T47D (cell line): ENCODE data around the gene NYNRIN.
"Not testable (repeated sequence)": the region's sequence is repeated elsewhere in the genome, so short reads cannot be mapped to it uniquely, and the experiment has no call there.

Source experiments
- DNase-seq, 2 experiments: peaks; one replicate each; pipeline versions ENCODE4 v3.0.0 to v3.0.0-alpha.2; 2011 to 2012; ENCODE audit warnings: low read depth in 1 of 2, low spot score in 1 of 2
- JUND ChIP-seq: IDR thresholded peaks from 2 replicates; pipeline ENCODE4 v1.6.1; 2012; ENCODE audit warnings: low read depth
- in situ Hi-C: cut with HindIII; loops from 2 replicates; pipeline ENCODE4 v1.10.0; 2016; ENCODE audit warnings: low sequenced_read_pairs, low pct_unique_long_range_greater_than_20kb

Gene NYNRIN

GRCh38 chr14:24442240-24443052 lies 43.6 kb downstream of the NYNRIN start, which contains the start of gene SDR39U1:
TSS of gene SDR39U1 (minus strand) at chr14:24442776. CDS start at chr14:24442769, 7 bp downstream.
- TF ChIP-seq JUND = no peak
- DNase-seq = peak; percentile 81 to 98
- in situ Hi-C loops = no loop called here

GRCh38 chr14:24443053-24443665 lies 44.4 kb downstream of the NYNRIN start:
- in situ Hi-C loops = no loop called here
- DNase-seq = no peak
- no peak for TF ChIP-seq JUND

GRCh38 chr14:24450828-24451227 lies 52.0 kb downstream of the NYNRIN start:
- in situ Hi-C loops = not testable (repeated sequence)

GRCh38 chr14:24456980-24457379 lies 58.2 kb downstream of the NYNRIN start:
- in situ Hi-C loops = no loop called here
- TF ChIP-seq JUND = no peak
- DNase-seq = no peak

More at GRCh38 chr14:24450828-24451227, 52.0 kb downstream of the NYNRIN start:
- not testable (repeated sequence) for DNase-seq

- TF ChIP-seq JUND = no peak
These were observed 59.9 kb downstream of the NYNRIN start for GRCh38 chr14:24458736-24459135.

GRCh38 chr14:24459331-24459730 lies 60.5 kb downstream of the NYNRIN start:
- TF ChIP-seq JUND = no peak
- in situ Hi-C loops = no loop called here
- DNase-seq = no peak

More at GRCh38 chr14:24458736-24459135, 59.9 kb downstream of the NYNRIN start:
- DNase-seq = no peak
- in situ Hi-C loops = no loop called here

GRCh38 chr14:24461336-24461735 lies 62.5 kb downstream of the NYNRIN start:
- TF ChIP-seq JUND = no peak
- in situ Hi-C loops = no loop called here
- DNase-seq = no peak

- no peak for DNase-seq
- TF ChIP-seq JUND = no peak
- in situ Hi-C loops = no loop called here
These were observed 64.4 kb downstream of the NYNRIN start for GRCh38 chr14:24463017-24463883.

- DNase-seq = no peak
- TF ChIP-seq JUND = no peak
- in situ Hi-C loops = no loop called here
These were observed 65.3 kb downstream of the NYNRIN start for GRCh38 chr14:24463884-24464785.

GRCh38 chr14:24465368-24465767 lies 66.6 kb downstream of the NYNRIN start:
- no peak for DNase-seq
- in situ Hi-C loops = no loop called here
- no peak for TF ChIP-seq JUND

GRCh38 chr14:24465805-24466204 lies 67.0 kb downstream of the NYNRIN start:
- DNase-seq = no peak
- no peak for TF ChIP-seq JUND
- in situ Hi-C loops = no loop called here
